GM03348 (cell line): ENCODE data around the gene OR8B12.

Experiments used
- DNase-seq: peaks from one replicate; pipeline ENCODE4 v3.0.0; 2012; ENCODE audit warnings: low spot score

Gene OR8B12

GRCh38 chr11:124543554-124543953 lies at the start of gene OR8B12:
Gene OR8B12 (minus strand): TSS chr11:124543654. CDS start chr11:124543654, 0 bp downstream.
- no peak for DNase-seq

- DNase-seq = no peak
These were observed 49.2 kb upstream of the OR8B12 start for GRCh38 chr11:124592627-124593026.

- DNase-seq = no peak
These were observed 48.0 kb upstream of the OR8B12 start for GRCh38 chr11:124591430-124591829.

GRCh38 chr11:124586238-124586860 lies 42.9 kb upstream of the OR8B12 start:
- DNase-seq = peak; percentile 44

GRCh38 chr11:124584681-124585372 lies 41.4 kb upstream of the OR8B12 start:
- DNase-seq = no peak

GRCh38 chr11:124583781-124584180 lies 40.3 kb upstream of the OR8B12 start:
- DNase-seq = no peak

GRCh38 chr11:124582565-124582964 lies 39.1 kb upstream of the OR8B12 start:
- no peak for DNase-seq

GRCh38 chr11:124581817-124582216 lies 38.4 kb upstream of the OR8B12 start:
- no peak for DNase-seq

- no peak for DNase-seq
These were observed 35.3 kb upstream of the OR8B12 start for GRCh38 chr11:124578761-124579160.

- DNase-seq = no peak
These were observed 34.4 kb upstream of the OR8B12 start for GRCh38 chr11:124577716-124578427.

- no peak for DNase-seq
These were observed 26.7 kb upstream of the OR8B12 start for GRCh38 chr11:124570160-124570559.

GRCh38 chr11:124569697-124570096 lies 26.2 kb upstream of the OR8B12 start, which contains the start of gene OR8A1:
Gene OR8A1 (plus strand): TSS chr11:124569997. CDS start chr11:124570120, 123 bp downstream.
- DNase-seq = no peak

GRCh38 chr11:124556828-124557227 lies 13.4 kb upstream of the OR8B12 start:
- DNase-seq = no peak

GRCh38 chr11:124551987-124552386 lies 8.5 kb upstream of the OR8B12 start:
- no peak for DNase-seq

- no peak for DNase-seq
These were observed 7.7 kb upstream of the OR8B12 start for GRCh38 chr11:124551189-124551588.

- DNase-seq = no peak
These were observed 309 bp downstream of the OR8B12 start for GRCh38 chr11:124543145-124543544.

- DNase-seq = no peak
These were observed 2.2 kb downstream of the OR8B12 start for GRCh38 chr11:124541204-124541603.

- peak; percentile 20 for DNase-seq
These were observed 5.4 kb downstream of the OR8B12 start for GRCh38 chr11:124538019-124538418.

- DNase-seq = no peak
These were observed 6.9 kb downstream of the OR8B12 start for GRCh38 chr11:124536520-124536919.

- DNase-seq = no peak
These were observed 7.8 kb downstream of the OR8B12 start for GRCh38 chr11:124535552-124536232.

GRCh38 chr11:124534051-124534450 lies 9.4 kb downstream of the OR8B12 start:
- no peak for DNase-seq

GRCh38 chr11:124533626-124534025 lies 9.8 kb downstream of the OR8B12 start:
- no peak for DNase-seq

GRCh38 chr11:124520550-124520854 lies 23.0 kb downstream of the OR8B12 start:
- no peak for DNase-seq
